Globus pallidus (tissue), 1 donor: ENCODE data around the gene NID1.
"Not testable (repeated sequence)": the region's sequence is repeated elsewhere in the genome, so short reads cannot be mapped to it uniquely, and the experiment has no call there.

Source experiments
- DNase-seq: peaks from one replicate; pipeline ENCODE4 v3.0.0-alpha.2; 2015; ENCODE audit warnings: low spot score

Gene NID1

DNA sequence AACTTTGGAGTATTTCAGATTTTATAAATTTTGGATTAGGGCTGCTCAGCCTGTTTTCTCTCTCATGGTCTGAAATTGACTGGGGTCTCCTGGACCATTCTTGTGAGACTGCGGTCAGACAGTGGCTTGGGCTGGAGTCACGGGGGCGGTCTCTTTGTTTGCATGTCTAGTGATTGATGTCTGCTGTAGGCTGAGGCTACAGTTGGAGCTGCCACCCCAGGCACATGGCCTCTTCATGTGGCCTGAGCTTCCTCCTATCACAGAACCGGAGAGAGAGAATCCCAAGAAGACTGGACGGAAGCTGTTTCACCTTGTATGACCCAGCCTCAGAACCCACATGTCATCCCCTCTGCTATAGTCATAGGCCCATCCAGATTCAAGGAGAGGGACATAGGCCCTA, 96.1 kb downstream of the NID1 start:
- DNase-seq: no peak

- not testable (repeated sequence) for DNase-seq
These were observed 98.8 kb downstream of the NID1 start for GRCh38 chr1:235966134-235966533.

GRCh38 chr1:235960809-235961208, 104.1 kb downstream of the NID1 start:
- DNase-seq: no peak

DNA sequence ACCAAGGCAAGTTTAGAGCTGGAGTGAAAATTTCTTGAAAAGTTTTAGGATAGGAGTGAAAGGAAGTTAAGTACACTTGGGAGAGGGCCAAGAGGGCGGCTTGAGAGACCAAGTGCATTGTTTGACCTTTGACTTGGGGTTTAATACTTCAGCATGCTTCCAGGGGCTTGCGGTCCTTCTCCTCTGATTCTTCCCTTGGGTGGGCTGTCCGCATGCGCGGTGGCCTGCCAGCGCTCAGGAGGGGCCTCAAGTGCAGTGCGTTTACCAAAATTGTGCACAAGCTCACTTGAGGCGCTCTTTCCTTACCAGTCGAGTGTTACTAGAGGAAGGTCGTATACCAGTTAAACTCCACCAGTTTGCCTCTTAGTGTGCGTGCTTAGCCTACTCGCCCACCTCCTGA, 106.9 kb downstream of the NID1 start:
- DNase-seq: no peak

DNA sequence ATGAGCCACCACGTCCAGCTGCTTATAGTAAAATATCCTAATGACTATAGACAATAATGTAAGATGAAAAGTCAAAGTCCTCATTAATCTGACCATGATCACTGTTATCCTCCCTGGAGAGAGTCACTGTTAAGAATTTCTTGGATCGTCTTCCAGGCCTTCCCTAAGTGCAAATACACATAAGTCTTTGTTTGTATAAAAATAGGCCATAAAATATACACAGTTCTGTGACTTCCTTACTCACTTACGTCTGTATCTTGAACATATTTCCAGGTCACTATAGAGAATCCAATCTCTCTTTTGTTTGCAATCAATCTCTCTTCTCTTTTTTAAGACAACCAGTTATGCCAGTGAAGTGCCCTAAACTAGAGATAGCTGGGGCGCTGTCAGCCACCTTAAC, 109.1 kb downstream of the NID1 start:
- DNase-seq: no peak

- DNase-seq: peak; percentile 45
These were observed 110.3 kb downstream of the NID1 start for GRCh38 chr1:235954306-235955283.

GRCh38 chr1:235953801-235954200, 111.1 kb downstream of the NID1 start:
- DNase-seq: no peak

GRCh38 chr1:235952950-235953615, 111.8 kb downstream of the NID1 start:
- DNase-seq: no peak

GRCh38 chr1:235951661-235952060, 113.2 kb downstream of the NID1 start:
- no peak for DNase-seq

- DNase-seq: no peak
These were observed 114.6 kb downstream of the NID1 start for GRCh38 chr1:235950318-235950717.

- no peak for DNase-seq
These were observed 116.0 kb downstream of the NID1 start for GRCh38 chr1:235948774-235949427.

DNA sequence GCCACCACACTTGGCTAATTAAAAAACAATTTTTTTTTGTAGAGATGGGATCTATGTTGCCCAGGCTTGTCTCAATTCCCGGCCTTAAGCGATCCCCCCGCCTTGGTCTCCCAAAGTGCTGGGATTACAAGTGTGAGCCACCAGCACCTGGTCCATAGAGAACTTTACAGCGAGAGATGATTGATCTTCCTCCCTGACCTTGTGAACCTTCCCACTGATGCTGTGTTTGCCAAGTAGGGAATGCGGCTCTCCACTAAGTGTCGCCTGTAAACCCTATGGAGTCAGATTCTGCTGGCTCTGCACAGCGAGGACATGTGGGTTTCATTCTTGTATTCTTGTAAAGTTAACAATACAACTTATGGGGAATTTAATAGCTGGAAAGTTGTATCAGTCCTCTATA, 116.9 kb downstream of the NID1 start:
- no peak for DNase-seq

- DNase-seq: peak; percentile 21
These were observed 118.3 kb downstream of the NID1 start for GRCh38 chr1:235946571-235946981.

DNA sequence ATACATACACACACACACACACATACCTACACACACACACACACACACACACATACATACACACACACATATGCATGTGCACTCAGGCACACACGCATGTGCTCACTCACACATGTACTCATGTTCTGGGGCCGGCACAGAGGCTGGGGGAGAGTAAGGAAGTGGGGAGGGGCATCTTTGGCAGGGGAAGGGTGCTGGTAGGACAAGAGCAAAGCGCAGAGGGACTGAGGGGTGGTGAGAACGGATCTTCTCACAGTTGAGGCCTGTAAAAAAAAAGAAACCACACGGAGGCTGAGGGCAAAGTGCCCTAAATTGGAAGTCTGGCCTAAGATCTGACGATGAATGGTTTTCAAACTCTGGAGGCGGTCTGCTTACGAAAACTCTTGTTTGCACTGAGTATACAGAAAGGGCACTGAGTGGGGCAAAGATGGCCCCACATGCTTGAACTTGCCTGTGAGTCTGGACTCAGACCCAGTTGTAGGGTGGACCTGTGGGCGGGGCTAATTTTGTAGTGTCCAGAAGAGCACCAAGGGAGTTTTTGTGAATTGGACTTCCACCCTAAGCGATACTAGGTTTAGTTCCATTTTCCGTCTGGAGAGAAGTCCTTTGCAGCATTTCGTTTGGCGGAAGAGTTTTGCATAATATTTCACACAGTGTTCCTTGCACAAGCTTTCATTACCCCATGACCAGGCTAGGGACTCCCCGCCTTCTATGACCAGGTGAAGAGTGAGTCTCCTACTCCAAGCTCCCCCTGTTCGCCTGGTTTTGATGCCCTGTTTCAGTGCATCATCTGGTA, 118.9 kb downstream of the NID1 start:
- DNase-seq: no peak

GRCh38 chr1:235943581-235944114, 121.2 kb downstream of the NID1 start:
- no peak for DNase-seq

DNA sequence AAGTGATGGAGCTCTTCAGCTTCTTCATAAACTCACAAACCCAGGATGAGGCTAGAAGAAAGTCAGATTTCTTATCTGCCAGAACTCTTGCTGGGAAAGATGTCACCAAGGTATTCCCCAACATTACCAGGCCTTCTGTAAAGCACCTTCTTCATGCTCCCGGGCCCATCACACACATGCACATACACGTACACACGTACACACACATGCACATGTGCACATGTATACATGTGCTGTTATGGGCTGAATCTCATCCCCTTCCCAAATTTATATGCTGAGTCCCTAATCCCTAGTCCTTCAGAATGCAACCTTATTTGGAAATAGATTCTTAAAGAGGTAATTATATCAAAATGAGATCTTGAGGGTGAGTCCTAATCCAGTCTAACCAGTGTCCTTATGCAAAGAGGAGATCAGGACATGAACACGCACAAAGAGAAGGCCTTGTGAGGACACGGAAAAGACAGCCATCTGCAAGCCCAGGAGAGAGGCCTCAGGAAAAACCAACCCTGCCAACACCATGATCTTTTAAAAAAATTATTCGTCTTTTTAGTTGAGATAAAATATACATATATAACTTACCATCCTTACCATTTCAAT, 121.8 kb downstream of the NID1 start:
- no peak for DNase-seq

DNA sequence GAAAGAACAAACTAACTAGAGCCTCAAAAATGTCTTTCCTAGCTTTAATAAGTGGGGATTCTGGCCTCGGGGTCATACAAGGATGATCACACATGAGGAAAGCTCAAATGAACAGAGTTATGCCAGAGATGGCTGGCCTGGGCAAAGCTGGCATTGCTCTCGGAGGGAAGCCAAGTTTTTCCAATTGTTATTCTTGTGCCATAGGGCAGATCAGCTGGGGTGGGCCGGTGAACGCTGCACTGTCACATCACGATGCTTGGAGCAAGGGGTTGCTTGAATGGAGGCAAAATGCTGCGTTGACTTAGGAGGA, 122.3 kb downstream of the NID1 start:
- DNase-seq: no peak

DNA sequence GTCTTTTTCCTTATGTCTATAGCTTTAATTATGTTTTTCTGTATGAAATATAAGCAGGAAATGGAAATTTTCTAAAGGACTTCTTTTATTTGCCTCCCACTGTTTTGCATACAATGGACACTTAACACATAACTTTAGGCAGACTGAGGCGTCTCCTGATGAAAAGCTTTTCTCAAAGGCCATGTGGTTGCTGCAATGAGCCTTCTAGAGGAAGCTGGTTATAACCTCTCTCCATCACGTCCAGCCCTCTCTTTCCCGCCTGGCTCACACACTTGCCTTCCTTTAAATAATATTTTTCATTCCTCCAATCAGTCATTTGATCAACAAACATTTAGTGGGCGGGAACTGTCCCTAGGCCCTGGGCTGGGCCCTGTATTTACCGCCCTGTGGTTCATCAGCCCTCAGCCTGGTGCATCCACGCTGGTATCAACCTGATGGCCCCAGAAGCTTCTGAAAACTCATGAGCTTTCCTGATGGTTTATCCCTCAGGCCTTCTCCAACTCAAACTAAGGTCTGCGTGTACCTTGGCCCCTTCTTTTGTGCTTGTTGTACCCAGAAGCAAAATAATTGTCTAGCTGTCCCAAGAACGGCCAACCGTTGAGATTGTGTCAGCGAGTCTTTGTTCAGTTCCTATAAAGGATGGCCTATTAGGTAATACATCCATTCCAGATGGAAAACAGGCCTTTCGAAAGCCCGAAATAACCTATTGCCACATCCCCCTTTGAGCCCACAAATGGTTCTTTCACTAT, 122.8 kb downstream of the NID1 start:
- no peak for DNase-seq

- DNase-seq: no peak
These were observed 124.6 kb downstream of the NID1 start for GRCh38 chr1:235940285-235940684.

GRCh38 chr1:235939480-235939775, 125.5 kb downstream of the NID1 start:
- DNase-seq: no peak
